ENCODE data around the gene HNRNPA1. TPM values are rescaled to one million over a fixed set of nuclear protein-coding genes. Genes with fewer than 3 reads are reported as not detected.

HNRNPA1 gene
- total and polyA plus RNA-seq, 2 donors (not counting 3 experiments of a cell fraction or from before 2014, with no cell fraction given), result 566 to 1,470 TPM

DNA sequence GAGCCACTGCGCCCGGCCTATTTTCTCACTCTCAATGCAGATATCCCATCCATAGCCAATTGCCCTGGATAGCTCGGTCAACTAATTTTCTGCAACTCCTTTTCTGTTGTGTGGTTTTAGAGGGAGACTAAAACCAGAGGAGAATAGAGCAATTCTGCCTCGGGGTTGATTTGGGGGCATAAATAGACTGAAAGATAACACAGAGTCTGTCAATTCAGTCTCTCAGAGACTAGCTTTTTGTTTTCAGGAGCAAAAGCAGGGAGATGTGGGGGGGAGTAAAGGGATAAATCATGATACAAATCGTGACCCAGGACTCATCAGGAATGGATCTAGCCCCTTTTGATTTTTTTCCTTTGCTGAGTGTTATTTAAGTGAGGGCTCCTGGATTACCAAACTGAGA is 50.9 kb downstream of the HNRNPA1 start:
- intact Hi-C loops (cut with micrococcal nuclease), result no loop called here
- H3K4me1 ChIP-seq (ENCODE audit: control insufficient read depth, extremely low read depth, insufficient read depth, low read length), result peaks cover 25% of the 10 kb centered on the region
- H3K79me2 ChIP-seq (ENCODE audit: control insufficient read depth, insufficient read depth, low read length), result peaks cover 42% of the 10 kb centered on the region
- ChIA-PET CTCF (interaction anchor here (1.0 to 1.4 kb wide), 3 partner anchors 28 to 121 kb away, joined by 3 read pairs; no protein-coding TSS in a partner anchor), POLR2A (no interaction called here)
- TF ChIP-seq MYC (IDR thresholded peaks at IDR 0.05; ENCODE audit: low read depth, low read length) (no peak), JUN (IDR thresholded peaks at IDR 0.05; ENCODE audit: borderline replicate concordance, insufficient read depth, insufficient read length, low read depth) (no peak), GATA2 (IDR thresholded peaks at IDR 0.05; ENCODE audit: insufficient read depth, insufficient read length, low read depth, low read length) (no peak), MAX (IDR thresholded peaks at IDR 0.05; ENCODE audit: insufficient read depth, insufficient read length) (no peak), POLR2A (IDR thresholded peaks at IDR 0.05; ENCODE audit: low read depth, low read length) (no peak), EZH2 (IDR thresholded peaks at IDR 0.05; ENCODE audit: borderline replicate concordance, low read depth, low read length, severe bottlenecking) (no peak), FOS (IDR thresholded peaks at IDR 0.05; ENCODE audit: borderline replicate concordance, insufficient read depth, low read length) (no peak), POLR2AphosphoS5 (IDR thresholded peaks at IDR 0.05; ENCODE audit: insufficient read depth, low read depth, low read length) (no peak)
- TF ChIP-seq, protein P1, sequence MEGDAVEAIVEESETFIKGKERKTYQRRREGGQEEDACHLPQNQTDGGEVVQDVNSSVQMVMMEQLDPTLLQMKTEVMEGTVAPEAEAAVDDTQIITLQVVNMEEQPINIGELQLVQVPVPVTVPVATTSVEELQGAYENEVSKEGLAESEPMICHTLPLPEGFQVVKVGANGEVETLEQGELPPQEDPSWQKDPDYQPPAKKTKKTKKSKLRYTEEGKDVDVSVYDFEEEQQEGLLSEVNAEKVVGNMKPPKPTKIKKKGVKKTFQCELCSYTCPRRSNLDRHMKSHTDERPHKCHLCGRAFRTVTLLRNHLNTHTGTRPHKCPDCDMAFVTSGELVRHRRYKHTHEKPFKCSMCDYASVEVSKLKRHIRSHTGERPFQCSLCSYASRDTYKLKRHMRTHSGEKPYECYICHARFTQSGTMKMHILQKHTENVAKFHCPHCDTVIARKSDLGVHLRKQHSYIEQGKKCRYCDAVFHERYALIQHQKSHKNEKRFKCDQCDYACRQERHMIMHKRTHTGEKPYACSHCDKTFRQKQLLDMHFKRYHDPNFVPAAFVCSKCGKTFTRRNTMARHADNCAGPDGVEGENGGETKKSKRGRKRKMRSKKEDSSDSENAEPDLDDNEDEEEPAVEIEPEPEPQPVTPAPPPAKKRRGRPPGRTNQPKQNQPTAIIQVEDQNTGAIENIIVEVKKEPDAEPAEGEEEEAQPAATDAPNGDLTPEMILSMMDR (IDR thresholded peaks at IDR 0.05; ENCODE audit: extremely low read depth in 1 of 2, insufficient read depth in 1 of 2, low read depth in 1 of 2, low read length in 2 of 2), result no peak
- H3K9me3 ChIP-seq (replicated peaks; ENCODE audit: control insufficient read depth, insufficient read depth, low read length), result no peaks in the 10 kb centered on the region
- H3K9me1 ChIP-seq (replicated peaks; ENCODE audit: control insufficient read depth, extremely low read depth, insufficient read depth, low read length), result no peaks in the 10 kb centered on the region
- no peak overlapping the region for H3K27ac ChIP-seq (ENCODE audit: insufficient read depth, low read depth, low read length)
- H2AFZ ChIP-seq (ENCODE audit: low read depth, low read length), result no peak overlapping the region
- DNase-seq (ENCODE audit: low read depth, low spot score), result no peak
- no peak for FAIRE-seq
- no TSS peak for BruUV-seq (replicated peaks)
- H3K9ac ChIP-seq (replicated peaks; ENCODE audit: extremely low read depth, insufficient read depth, low read length), result no peak overlapping the region
- no peaks in the 10 kb centered on the region for H4K20me1 ChIP-seq (replicated peaks; ENCODE audit: control insufficient read depth, extremely low read depth, insufficient read depth, low read length)
- H3K36me3 ChIP-seq (ENCODE audit: control insufficient read depth in 2 of 2, extremely low read depth in 1 of 2, insufficient read depth in 2 of 2, low read length in 2 of 2), result no peaks in the 10 kb centered on the region
- H3K27me3 ChIP-seq (ENCODE audit: control insufficient read depth in 2 of 2, insufficient read depth in 2 of 2, low read length in 2 of 2), result no peaks in the 10 kb centered on the region
- no peak overlapping the region for H3K4me2 ChIP-seq (ENCODE audit: insufficient read depth, low read length)
- dilution Hi-C loops (cut with MboI; ENCODE audit: extremely low pct_ligation_motif_present, low sequenced_read_pairs), result no loop called here
- H3K4me3 ChIP-seq (replicated peaks in 1 of 3; ENCODE audit: insufficient read depth in 1 of 3, low read depth in 1 of 3, low read length in 3 of 3), result no peak overlapping the region
